ENCODE results near the gene P2RX3.
"Not testable (repeated sequence)": the region's sequence is repeated elsewhere in the genome, so short reads cannot be mapped to it uniquely, and the experiment has no call there.

Gene P2RX3

GRCh38 chr11:57338142-57338541 is at the start of gene P2RX3:
P2RX3 (plus strand) TSS chr11:57338352; CDS start chr11:57338551, 199 bp downstream.
- no peaks in the 10 kb centered on the region for H3K9me3 Mint-ChIP-seq
- H3K27me3 Mint-ChIP-seq (ENCODE audit: low read depth): peaks cover 6% of the 10 kb centered on the region
- H3K27ac Mint-ChIP-seq: no peak within 1 kb of the TSS
- H3K36me3 Mint-ChIP-seq (ENCODE audit: low read depth): peaks cover 6% of the 10 kb centered on the region
- H3K4me1 Mint-ChIP-seq (ENCODE audit: low read depth): peaks cover 23% of the 10 kb centered on the region
- H3K4me3 Mint-ChIP-seq: no peak within 1 kb of the TSS

DNA sequence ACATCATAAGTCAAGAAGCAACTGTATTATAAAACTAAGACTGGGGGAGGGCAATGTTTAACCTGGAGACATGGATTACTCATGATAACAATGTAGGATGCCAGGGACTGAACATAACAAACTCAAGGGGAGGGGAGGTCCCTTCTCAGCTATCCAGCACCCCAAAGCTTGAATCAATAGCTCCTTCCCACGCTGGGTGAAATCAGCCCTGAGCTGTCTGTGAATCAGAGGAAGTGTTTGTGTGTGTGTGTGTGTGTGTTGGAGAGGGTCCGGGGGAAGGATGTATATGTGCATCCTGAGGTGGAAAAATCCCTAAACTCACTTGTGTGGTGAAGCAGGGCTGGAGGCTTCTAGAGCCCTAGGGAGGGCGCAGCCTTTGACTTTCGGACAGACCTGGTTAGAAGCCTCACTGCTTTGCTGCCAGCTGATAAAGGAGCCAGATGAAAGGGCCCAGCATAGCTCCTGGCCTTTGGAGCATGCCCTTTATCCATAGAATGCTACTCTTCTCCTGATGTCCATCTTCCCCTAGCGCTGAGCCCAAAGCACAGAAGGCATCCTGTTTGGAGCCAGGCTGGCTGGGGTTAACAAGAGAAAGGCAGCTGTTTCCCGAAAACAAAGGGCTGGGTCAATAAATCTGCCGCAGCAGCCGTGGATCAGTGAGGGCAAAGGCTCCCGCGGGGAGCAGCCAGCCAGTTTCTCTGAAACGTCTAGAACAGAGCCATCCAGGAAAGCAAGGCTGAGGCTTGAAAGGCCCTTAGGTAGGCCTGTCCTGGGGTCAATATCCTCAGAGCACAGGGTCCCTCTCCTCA is 49.2 kb upstream of the P2RX3 start:
- H3K27me3 Mint-ChIP-seq (ENCODE audit: low read depth): peaks cover 9% of the 10 kb centered on the region
- H3K27ac Mint-ChIP-seq: no peak overlapping the region
- H3K4me3 Mint-ChIP-seq: no peak overlapping the region

GRCh38 chr11:57290288-57290687 is 47.9 kb upstream of the P2RX3 start:
- H3K9me3 Mint-ChIP-seq: peaks cover 3% of the 10 kb centered on the region
- no peaks in the 10 kb centered on the region for H3K4me1 Mint-ChIP-seq (ENCODE audit: low read depth)
- no peaks in the 10 kb centered on the region for H3K36me3 Mint-ChIP-seq (ENCODE audit: low read depth)
- H3K27ac Mint-ChIP-seq: no peak overlapping the region
- no peak overlapping the region for H3K4me3 Mint-ChIP-seq
- peaks cover 9% of the 10 kb centered on the region for H3K27me3 Mint-ChIP-seq (ENCODE audit: low read depth)

More for the DNA sequence above, 49.2 kb upstream of the P2RX3 start:
- Mint-ChIP-seq H3K4me1 (ENCODE audit: low read depth) (no peaks in the 10 kb centered on the region), H3K9me3 (peaks cover 3% of the 10 kb centered on the region), H3K36me3 (ENCODE audit: low read depth) (no peaks in the 10 kb centered on the region)

- H3K36me3 Mint-ChIP-seq (ENCODE audit: low read depth): peaks cover 4% of the 10 kb centered on the region
- H3K27ac Mint-ChIP-seq: no peak overlapping the region
- no peak overlapping the region for H3K4me3 Mint-ChIP-seq
- H3K27me3 Mint-ChIP-seq (ENCODE audit: low read depth): peaks cover 5% of the 10 kb centered on the region
- no peaks in the 10 kb centered on the region for H3K4me1 Mint-ChIP-seq (ENCODE audit: low read depth)
- peaks cover 6% of the 10 kb centered on the region for H3K9me3 Mint-ChIP-seq
Measured at GRCh38 chr11:57294225-57295131, 43.7 kb upstream of the P2RX3 start.

DNA sequence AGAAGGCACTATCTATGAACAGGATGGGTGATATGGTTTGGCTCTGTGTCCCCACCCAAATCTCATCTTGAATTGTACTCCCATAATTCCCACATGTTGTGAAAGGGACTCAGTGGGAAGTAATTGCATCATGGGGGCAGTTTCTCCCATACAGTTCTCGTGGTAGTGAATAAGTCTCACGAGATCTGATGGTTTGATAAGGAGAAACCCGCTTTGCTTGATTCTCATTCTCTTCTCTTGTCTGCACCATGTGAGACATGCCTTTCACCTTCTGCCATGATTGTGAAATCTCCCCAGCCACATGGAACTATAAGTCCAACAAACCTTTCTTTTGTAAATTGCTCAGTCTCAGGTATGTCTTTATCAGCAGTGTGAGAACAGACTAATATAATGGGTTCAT is 41.9 kb upstream of the P2RX3 start:
- not testable (repeated sequence) for H3K9me3 Mint-ChIP-seq; H3K4me3 Mint-ChIP-seq; H3K27me3 Mint-ChIP-seq (ENCODE audit: low read depth); H3K4me1 Mint-ChIP-seq (ENCODE audit: low read depth); H3K27ac Mint-ChIP-seq
- H3K36me3 Mint-ChIP-seq (ENCODE audit: low read depth): peaks cover 16% of the 10 kb centered on the region

GRCh38 chr11:57297221-57297620 is 40.9 kb upstream of the P2RX3 start:
- Mint-ChIP-seq H3K4me3 (no peak overlapping the region), H3K4me1 (ENCODE audit: low read depth) (peaks cover 2% of the 10 kb centered on the region), H3K27ac (no peak overlapping the region), H3K27me3 (ENCODE audit: low read depth) (no peaks in the 10 kb centered on the region), H3K9me3 (peaks cover 7% of the 10 kb centered on the region), H3K36me3 (ENCODE audit: low read depth) (peaks cover 19% of the 10 kb centered on the region)

GRCh38 chr11:57299150-57299737 is 38.9 kb upstream of the P2RX3 start:
- H3K9me3 Mint-ChIP-seq: peaks cover 7% of the 10 kb centered on the region
- peaks cover 2% of the 10 kb centered on the region for H3K4me1 Mint-ChIP-seq (ENCODE audit: low read depth)
- H3K36me3 Mint-ChIP-seq (ENCODE audit: low read depth): peaks cover 19% of the 10 kb centered on the region
- no peak overlapping the region for H3K27ac Mint-ChIP-seq
- H3K27me3 Mint-ChIP-seq (ENCODE audit: low read depth): no peaks in the 10 kb centered on the region
- H3K4me3 Mint-ChIP-seq: no peak overlapping the region

GRCh38 chr11:57300785-57301184 is 37.4 kb upstream of the P2RX3 start:
- Mint-ChIP-seq H3K27ac (no peak overlapping the region), H3K4me1 (ENCODE audit: low read depth) (peaks cover 2% of the 10 kb centered on the region), H3K36me3 (ENCODE audit: low read depth) (peaks cover 19% of the 10 kb centered on the region), H3K9me3 (peaks cover 7% of the 10 kb centered on the region), H3K4me3 (no peak overlapping the region), H3K27me3 (ENCODE audit: low read depth) (no peaks in the 10 kb centered on the region)

DNA sequence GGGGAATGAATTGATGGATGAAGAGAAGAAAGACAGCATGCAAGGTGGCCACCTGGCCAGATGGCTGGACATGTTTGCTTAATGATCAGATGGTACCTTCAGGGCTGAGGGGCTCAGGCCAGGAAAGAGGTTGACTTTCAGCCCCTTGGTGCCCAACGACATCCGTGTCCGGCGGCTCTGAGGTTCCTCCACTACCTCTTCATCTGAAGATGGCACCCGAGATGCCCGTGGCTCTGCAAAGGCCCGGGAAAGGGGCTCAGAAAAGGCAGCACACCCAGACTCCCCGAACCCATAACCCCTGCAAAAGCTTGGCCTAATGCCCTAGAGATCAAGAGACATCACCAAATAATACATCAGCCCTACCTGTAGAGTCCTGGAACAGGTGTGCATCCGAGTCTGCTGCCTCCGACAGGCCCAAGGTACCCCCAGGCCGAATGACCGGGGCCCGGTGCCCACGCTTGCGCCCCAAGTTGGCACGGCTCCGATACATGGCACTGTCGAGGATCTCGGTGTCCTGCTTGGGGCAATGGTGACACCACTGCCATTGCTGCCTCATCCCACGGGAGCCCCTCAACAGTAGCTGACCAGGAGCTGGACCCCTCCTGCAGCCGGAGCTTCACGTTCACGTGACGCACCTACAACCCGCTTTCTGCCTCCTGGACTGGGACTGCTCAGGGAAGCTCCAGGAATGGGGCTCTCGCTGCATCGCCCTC is 36.3 kb upstream of the P2RX3 start:
- Mint-ChIP-seq H3K27me3 (ENCODE audit: low read depth) (no peaks in the 10 kb centered on the region), H3K27ac (no peak overlapping the region), H3K9me3 (peaks cover 7% of the 10 kb centered on the region), H3K4me3 (no peak overlapping the region), H3K36me3 (ENCODE audit: low read depth) (peaks cover 19% of the 10 kb centered on the region), H3K4me1 (ENCODE audit: low read depth) (peaks cover 2% of the 10 kb centered on the region)

DNA sequence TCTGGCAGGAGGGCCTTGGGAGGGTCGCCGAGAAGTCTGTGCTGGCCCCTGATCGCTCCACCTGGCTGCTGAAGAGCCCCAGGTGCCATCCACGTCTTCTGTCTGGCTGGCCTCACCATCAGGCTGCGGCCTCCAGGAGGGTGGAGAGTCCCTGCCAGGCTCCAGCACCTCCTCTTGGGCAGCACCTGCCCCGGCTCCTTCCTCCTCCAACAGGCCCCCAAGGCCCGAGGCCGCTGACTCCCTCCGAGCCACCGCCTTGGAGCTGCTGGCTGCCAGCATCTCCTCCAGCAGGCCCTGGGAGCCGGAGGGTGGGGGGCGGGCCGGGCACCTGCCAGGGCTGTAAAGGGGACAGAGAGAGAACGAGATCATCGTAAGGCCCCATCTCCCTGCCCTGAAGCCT is 35.7 kb upstream of the P2RX3 start:
- Mint-ChIP-seq H3K27me3 (ENCODE audit: low read depth) (no peaks in the 10 kb centered on the region), H3K36me3 (ENCODE audit: low read depth) (peaks cover 19% of the 10 kb centered on the region), H3K4me3 (no peak overlapping the region), H3K9me3 (peaks cover 7% of the 10 kb centered on the region), H3K27ac (no peak overlapping the region), H3K4me1 (ENCODE audit: low read depth) (peaks cover 2% of the 10 kb centered on the region)

- H3K9me3 Mint-ChIP-seq: peaks cover 7% of the 10 kb centered on the region
- peaks cover 2% of the 10 kb centered on the region for H3K4me1 Mint-ChIP-seq (ENCODE audit: low read depth)
- H3K27ac Mint-ChIP-seq: peak overlapping the region; percentile 31
- peaks cover 19% of the 10 kb centered on the region for H3K36me3 Mint-ChIP-seq (ENCODE audit: low read depth)
- no peaks in the 10 kb centered on the region for H3K27me3 Mint-ChIP-seq (ENCODE audit: low read depth)
- no peak overlapping the region for H3K4me3 Mint-ChIP-seq
Measured at GRCh38 chr11:57303280-57303989, 34.7 kb upstream of the P2RX3 start.

DNA sequence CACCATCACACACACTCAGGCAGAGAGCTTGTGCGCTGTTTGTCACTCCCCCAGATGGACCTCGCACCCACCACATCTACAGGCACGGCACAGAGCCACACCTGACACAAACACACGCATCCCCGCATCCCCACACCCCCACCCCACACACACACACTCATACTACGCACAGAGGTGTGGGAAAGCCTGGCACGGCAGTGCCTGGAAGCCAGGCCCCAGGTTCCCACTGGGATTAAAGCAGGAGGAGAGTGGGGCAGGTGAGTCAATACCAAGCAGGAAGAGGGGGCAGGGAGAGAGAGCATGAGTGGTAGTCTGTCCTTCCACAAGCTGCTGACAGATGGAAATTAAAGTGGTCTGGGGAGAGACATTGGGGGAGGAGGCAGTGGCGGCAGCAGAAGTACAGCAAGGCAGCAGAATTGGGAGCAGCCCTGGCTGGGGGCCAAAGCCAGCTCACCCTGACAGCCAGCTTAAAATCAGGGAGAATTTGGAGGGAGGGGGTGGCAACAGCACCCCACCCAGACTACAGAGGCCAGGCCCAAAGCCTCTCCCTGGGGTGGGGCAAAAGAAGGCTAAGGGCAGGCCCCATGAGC is 34.1 kb upstream of the P2RX3 start:
- Mint-ChIP-seq H3K27me3 (ENCODE audit: low read depth) (no peaks in the 10 kb centered on the region), H3K27ac (peak overlapping the region; percentile 31), H3K4me1 (ENCODE audit: low read depth) (peaks cover 2% of the 10 kb centered on the region), H3K9me3 (peaks cover 5% of the 10 kb centered on the region), H3K4me3 (no peak overlapping the region), H3K36me3 (ENCODE audit: low read depth) (peaks cover 19% of the 10 kb centered on the region)

- H3K27me3 Mint-ChIP-seq (ENCODE audit: low read depth): no peaks in the 10 kb centered on the region
- H3K4me3 Mint-ChIP-seq: no peak overlapping the region
- no peak overlapping the region for H3K27ac Mint-ChIP-seq
- peaks cover 2% of the 10 kb centered on the region for H3K4me1 Mint-ChIP-seq (ENCODE audit: low read depth)
- H3K9me3 Mint-ChIP-seq: no peaks in the 10 kb centered on the region
- H3K36me3 Mint-ChIP-seq (ENCODE audit: low read depth): peaks cover 10% of the 10 kb centered on the region
Measured at GRCh38 chr11:57305523-57305922, 32.6 kb upstream of the P2RX3 start.

Measured in T-helper 1 cell treated with Interleukin-12 subunit alpha and Interleukin-12 subunit beta and Interleukin-4 antibody, amounts not matched to agents 30 μg/mL and 1 μg/mL, for 36 hours (primary cell).